WTC11 (cell line): Measurements from ENCODE around the gene CLK3. TPM values are rescaled to one million over a fixed set of nuclear protein-coding genes. Genes with fewer than 3 reads are reported as not detected.

Experiments used
- ATAC-seq: fragments of 200-7000 bp; cut with Tn5 transposase; 2 replicates; pipeline ENCODE4 v1.10.0; 2021; ENCODE audit warnings: mild to moderate bottlenecking, moderate library complexity
- CTCF ChIA-PET: fragments of 300-600 bp; sonication (Branson Sonifier 250); formaldehyde crosslinking; loops from one replicate; lab custom pipeline; 2021; ENCODE audit warnings: antibody characterized with exemption; lab: Charles Lee
- POLR2A ChIA-PET: fragments of 350-600 bp; sonication (Branson Sonifier 250); formaldehyde crosslinking; loops from one replicate; lab custom pipeline; 2021; ENCODE audit warnings: antibody characterized with exemption; lab: Charles Lee
- DNase-seq: peaks from one replicate; pipeline ENCODE4 v3.0.0; 2021; ENCODE audit warnings: low spot score
- H3K27ac Mint-ChIP-seq: 2 replicates; pipeline ENCODE4 v1.8.0; 2021; ENCODE audit warnings: mixed read lengths
- H3K27me3 Mint-ChIP-seq: 2 replicates; pipeline ENCODE4 v1.8.0; 2021; ENCODE audit warnings: low read depth, mild to moderate bottlenecking, moderate library complexity, mixed read lengths
- H3K36me3 Mint-ChIP-seq: 2 replicates; pipeline ENCODE4 v1.8.0; 2021; ENCODE audit warnings: mixed read lengths
- H3K4me1 Mint-ChIP-seq: 2 replicates; pipeline ENCODE4 v1.8.0; 2022; ENCODE audit warnings: mixed read lengths
- H3K4me3 Mint-ChIP-seq: 2 replicates; pipeline ENCODE4 v1.8.0; 2021; ENCODE audit warnings: mild to moderate bottlenecking, moderate library complexity, mixed read lengths
- H3K9me3 Mint-ChIP-seq: 2 replicates; pipeline ENCODE4 v1.8.0; 2021; ENCODE audit warnings: mixed read lengths
- FOXK1 ChIP-seq: sonication (generic); formaldehyde crosslinking; IDR thresholded peaks from 2 replicates; pipeline ENCODE4 v1.8.0; 2022; ENCODE audit warnings: mild to moderate bottlenecking, moderate library complexity, missing genetic modification reagents
- GRHL2 ChIP-seq: fragments of 250-450 bp; sonication (Bioruptor Pico); IDR thresholded peaks from 2 replicates; pipeline ENCODE4 v1.8.0; 2022; ENCODE audit warnings: mild to moderate bottlenecking, moderate library complexity; ENCODE audit not compliant: insufficient replicate concordance, severe bottlenecking
- JAZF1 ChIP-seq: fragments of 250-450 bp; sonication (Bioruptor Pico); IDR thresholded peaks from 2 replicates; pipeline ENCODE4 v1.9.0; 2021; ENCODE audit warnings: moderate library complexity, mild to moderate bottlenecking, inconsistent platforms
- NR1H2 ChIP-seq: sonication (generic); formaldehyde crosslinking; IDR thresholded peaks from 2 replicates; pipeline ENCODE4 v1.9.0; 2021; ENCODE audit warnings: mild to moderate bottlenecking, moderate library complexity, missing genetic modification reagents
- RELA ChIP-seq: sonication (generic); formaldehyde crosslinking; IDR thresholded peaks from 2 replicates; pipeline ENCODE4 v1.8.1; 2022; ENCODE audit warnings: missing genetic modification reagents, mild to moderate bottlenecking, borderline replicate concordance
- total RNA-seq: library from RNA; stranded (reverse); gene quantifications from 3 replicates; pipeline ENCODE4 v1.2.3, GENCODE V29; 2021
- TF ChIP-seq, protein P1 (sequence below): sonication (generic); formaldehyde crosslinking; IDR thresholded peaks from 2 replicates; pipeline ENCODE4 v1.8.1; 2023; ENCODE audit warnings: mild to moderate bottlenecking, missing genetic modification reagents, borderline replicate concordance
- TF ChIP-seq, protein P2 (sequence below): fragments of 250-450 bp; sonication (Bioruptor Pico); IDR thresholded peaks from 2 replicates; pipeline ENCODE4 v1.9.0; 2021; ENCODE audit warnings: mild to moderate bottlenecking
- TF ChIP-seq, protein P3 (sequence below): sonication (generic); formaldehyde crosslinking; IDR thresholded peaks from 2 replicates; pipeline ENCODE4 v1.8.0; 2022; ENCODE audit warnings: mild to moderate bottlenecking, missing genetic modification reagents
- TF ChIP-seq, protein P4 (sequence below): sonication (generic); formaldehyde crosslinking; IDR thresholded peaks from 2 replicates; pipeline ENCODE4 v1.8.1; 2022; ENCODE audit warnings: mild to moderate bottlenecking, moderate library complexity, missing genetic modification reagents
- TF ChIP-seq, protein P5 (sequence below): fragments of 250-450 bp; sonication (Bioruptor Pico); IDR thresholded peaks from 2 replicates; pipeline ENCODE4 v2.1.2; 2022; ENCODE audit warnings: mild to moderate bottlenecking, moderate library complexity
- TF ChIP-seq, protein P6 (sequence below): sonication (generic); formaldehyde crosslinking; IDR thresholded peaks from 2 replicates; pipeline ENCODE4 v1.8.0; 2023; ENCODE audit warnings: missing genetic modification reagents, mild to moderate bottlenecking, borderline replicate concordance
- TF ChIP-seq, protein P7 (sequence below): sonication (generic); formaldehyde crosslinking; IDR thresholded peaks from 2 replicates; pipeline ENCODE4 v1.8.0; 2023; ENCODE audit warnings: missing genetic modification reagents

Gene CLK3
- total RNA-seq, 1 experiment from 2014 or later, result 48.1 TPM

DNA sequence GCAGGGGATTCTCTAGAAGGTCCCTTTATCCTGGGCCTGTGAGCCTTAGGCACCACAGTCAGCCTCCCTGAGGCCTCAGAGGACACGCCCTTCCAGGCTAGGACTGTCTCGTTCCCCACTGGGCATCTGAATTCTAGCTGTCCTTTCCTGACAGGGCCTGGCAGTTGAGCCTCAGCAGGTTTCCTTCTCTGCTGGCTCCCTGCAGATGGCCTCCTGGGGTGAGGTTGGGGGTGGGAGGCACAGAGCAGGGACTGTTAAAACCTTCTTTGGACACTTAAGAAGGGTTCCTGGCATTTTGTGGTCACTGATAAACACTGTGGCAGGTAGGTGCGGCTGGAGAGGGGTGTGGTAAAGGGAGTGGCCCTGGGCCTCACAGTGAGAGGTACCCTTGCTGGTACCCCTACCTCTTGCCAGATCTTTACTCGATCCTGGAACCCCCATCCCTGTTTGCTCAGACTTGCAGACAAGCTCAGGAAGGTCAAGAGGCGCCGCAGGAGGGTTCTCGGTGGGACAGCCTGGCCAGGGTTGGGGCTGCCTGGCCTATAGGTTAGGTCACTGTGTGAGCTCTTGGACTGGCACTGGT, 8.5 kb downstream of the CLK3 start (continued):
- TF ChIP-seq, protein P1, sequence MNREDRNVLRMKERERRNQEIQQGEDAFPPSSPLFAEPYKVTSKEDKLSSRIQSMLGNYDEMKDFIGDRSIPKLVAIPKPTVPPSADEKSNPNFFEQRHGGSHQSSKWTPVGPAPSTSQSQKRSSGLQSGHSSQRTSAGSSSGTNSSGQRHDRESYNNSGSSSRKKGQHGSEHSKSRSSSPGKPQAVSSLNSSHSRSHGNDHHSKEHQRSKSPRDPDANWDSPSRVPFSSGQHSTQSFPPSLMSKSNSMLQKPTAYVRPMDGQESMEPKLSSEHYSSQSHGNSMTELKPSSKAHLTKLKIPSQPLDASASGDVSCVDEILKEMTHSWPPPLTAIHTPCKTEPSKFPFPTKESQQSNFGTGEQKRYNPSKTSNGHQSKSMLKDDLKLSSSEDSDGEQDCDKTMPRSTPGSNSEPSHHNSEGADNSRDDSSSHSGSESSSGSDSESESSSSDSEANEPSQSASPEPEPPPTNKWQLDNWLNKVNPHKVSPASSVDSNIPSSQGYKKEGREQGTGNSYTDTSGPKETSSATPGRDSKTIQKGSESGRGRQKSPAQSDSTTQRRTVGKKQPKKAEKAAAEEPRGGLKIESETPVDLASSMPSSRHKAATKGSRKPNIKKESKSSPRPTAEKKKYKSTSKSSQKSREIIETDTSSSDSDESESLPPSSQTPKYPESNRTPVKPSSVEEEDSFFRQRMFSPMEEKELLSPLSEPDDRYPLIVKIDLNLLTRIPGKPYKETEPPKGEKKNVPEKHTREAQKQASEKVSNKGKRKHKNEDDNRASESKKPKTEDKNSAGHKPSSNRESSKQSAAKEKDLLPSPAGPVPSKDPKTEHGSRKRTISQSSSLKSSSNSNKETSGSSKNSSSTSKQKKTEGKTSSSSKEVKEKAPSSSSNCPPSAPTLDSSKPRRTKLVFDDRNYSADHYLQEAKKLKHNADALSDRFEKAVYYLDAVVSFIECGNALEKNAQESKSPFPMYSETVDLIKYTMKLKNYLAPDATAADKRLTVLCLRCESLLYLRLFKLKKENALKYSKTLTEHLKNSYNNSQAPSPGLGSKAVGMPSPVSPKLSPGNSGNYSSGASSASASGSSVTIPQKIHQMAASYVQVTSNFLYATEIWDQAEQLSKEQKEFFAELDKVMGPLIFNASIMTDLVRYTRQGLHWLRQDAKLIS, result no peak
- TF ChIP-seq, protein P2, sequence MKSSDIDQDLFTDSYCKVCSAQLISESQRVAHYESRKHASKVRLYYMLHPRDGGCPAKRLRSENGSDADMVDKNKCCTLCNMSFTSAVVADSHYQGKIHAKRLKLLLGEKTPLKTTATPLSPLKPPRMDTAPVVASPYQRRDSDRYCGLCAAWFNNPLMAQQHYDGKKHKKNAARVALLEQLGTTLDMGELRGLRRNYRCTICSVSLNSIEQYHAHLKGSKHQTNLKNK, result no peak

DNA sequence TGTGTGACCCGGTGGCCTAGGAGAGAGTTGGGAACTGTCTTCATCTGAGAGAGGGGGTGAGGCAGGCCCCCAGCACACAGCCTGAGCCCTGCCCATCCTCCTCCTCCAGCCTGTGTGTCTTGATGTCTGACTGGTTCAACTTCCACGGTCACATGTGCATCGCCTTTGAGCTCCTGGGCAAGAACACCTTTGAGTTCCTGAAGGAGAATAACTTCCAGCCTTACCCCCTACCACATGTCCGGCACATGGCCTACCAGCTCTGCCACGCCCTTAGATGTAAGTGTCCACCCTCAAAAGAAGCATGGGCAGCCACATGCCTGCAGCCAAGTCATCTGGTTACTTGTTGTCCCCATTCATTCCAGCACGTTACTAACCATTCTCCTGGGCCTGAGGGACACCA, 10.1 kb downstream of the CLK3 start:
- no peak overlapping the region for H3K4me3 Mint-ChIP-seq
- no peaks in the 10 kb centered on the region for H3K27me3 Mint-ChIP-seq
- CTCF ChIA-PET, result interaction anchor here (1.5 to 2.1 kb wide), 2 partner anchors 143 to 145 kb away, joined by 5 to 8 read pairs; no protein-coding TSS in a partner anchor
- POLR2A ChIA-PET, result interaction anchor here (0.6 kb wide), 1 partner anchor 96 kb away, joined by 4 read pairs; no protein-coding TSS in a partner anchor
- peaks cover 82% of the 10 kb centered on the region for H3K36me3 Mint-ChIP-seq
- H3K9me3 Mint-ChIP-seq, result no peaks in the 10 kb centered on the region
- H3K4me1 Mint-ChIP-seq, result peaks cover 10% of the 10 kb centered on the region
- no peak overlapping the region for H3K27ac Mint-ChIP-seq
- TF ChIP-seq, protein P3, sequence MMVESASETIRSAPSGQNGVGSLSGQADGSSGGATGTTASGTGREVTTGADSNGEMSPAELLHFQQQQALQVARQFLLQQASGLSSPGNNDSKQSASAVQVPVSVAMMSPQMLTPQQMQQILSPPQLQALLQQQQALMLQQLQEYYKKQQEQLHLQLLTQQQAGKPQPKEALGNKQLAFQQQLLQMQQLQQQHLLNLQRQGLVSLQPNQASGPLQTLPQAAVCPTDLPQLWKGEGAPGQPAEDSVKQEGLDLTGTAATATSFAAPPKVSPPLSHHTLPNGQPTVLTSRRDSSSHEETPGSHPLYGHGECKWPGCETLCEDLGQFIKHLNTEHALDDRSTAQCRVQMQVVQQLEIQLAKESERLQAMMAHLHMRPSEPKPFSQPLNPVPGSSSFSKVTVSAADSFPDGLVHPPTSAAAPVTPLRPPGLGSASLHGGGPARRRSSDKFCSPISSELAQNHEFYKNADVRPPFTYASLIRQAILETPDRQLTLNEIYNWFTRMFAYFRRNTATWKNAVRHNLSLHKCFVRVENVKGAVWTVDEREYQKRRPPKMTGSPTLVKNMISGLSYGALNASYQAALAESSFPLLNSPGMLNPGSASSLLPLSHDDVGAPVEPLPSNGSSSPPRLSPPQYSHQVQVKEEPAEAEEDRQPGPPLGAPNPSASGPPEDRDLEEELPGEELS (CRISPR knock-in tag), result no peak
- TF ChIP-seq NR1H2 (CRISPR knock-in tag) (no peak), GRHL2 (no peak), RELA (no peak), FOXK1 (no peak), JAZF1 (CRISPR knock-in tag) (no peak)
- TF ChIP-seq, protein P1, result no peak
- TF ChIP-seq, protein P4, sequence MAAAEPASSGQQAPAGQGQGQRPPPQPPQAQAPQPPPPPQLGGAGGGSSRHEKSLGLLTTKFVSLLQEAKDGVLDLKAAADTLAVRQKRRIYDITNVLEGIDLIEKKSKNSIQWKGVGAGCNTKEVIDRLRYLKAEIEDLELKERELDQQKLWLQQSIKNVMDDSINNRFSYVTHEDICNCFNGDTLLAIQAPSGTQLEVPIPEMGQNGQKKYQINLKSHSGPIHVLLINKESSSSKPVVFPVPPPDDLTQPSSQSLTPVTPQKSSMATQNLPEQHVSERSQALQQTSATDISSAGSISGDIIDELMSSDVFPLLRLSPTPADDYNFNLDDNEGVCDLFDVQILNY, result no peak
- TF ChIP-seq, protein P5, sequence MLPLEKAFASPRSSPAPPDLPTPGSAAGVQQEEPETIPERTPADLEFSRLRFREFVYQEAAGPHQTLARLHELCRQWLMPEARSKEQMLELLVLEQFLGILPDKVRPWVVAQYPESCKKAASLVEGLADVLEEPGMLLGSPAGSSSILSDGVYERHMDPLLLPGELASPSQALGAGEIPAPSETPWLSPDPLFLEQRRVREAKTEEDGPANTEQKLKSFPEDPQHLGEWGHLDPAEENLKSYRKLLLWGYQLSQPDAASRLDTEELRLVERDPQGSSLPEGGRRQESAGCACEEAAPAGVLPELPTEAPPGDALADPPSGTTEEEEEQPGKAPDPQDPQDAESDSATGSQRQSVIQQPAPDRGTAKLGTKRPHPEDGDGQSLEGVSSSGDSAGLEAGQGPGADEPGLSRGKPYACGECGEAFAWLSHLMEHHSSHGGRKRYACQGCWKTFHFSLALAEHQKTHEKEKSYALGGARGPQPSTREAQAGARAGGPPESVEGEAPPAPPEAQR, result no peak
- TF ChIP-seq, protein P6, sequence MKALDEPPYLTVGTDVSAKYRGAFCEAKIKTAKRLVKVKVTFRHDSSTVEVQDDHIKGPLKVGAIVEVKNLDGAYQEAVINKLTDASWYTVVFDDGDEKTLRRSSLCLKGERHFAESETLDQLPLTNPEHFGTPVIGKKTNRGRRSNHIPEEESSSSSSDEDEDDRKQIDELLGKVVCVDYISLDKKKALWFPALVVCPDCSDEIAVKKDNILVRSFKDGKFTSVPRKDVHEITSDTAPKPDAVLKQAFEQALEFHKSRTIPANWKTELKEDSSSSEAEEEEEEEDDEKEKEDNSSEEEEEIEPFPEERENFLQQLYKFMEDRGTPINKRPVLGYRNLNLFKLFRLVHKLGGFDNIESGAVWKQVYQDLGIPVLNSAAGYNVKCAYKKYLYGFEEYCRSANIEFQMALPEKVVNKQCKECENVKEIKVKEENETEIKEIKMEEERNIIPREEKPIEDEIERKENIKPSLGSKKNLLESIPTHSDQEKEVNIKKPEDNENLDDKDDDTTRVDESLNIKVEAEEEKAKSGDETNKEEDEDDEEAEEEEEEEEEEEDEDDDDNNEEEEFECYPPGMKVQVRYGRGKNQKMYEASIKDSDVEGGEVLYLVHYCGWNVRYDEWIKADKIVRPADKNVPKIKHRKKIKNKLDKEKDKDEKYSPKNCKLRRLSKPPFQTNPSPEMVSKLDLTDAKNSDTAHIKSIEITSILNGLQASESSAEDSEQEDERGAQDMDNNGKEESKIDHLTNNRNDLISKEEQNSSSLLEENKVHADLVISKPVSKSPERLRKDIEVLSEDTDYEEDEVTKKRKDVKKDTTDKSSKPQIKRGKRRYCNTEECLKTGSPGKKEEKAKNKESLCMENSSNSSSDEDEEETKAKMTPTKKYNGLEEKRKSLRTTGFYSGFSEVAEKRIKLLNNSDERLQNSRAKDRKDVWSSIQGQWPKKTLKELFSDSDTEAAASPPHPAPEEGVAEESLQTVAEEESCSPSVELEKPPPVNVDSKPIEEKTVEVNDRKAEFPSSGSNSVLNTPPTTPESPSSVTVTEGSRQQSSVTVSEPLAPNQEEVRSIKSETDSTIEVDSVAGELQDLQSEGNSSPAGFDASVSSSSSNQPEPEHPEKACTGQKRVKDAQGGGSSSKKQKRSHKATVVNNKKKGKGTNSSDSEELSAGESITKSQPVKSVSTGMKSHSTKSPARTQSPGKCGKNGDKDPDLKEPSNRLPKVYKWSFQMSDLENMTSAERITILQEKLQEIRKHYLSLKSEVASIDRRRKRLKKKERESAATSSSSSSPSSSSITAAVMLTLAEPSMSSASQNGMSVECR (CRISPR knock-in tag), result no peak
- TF ChIP-seq, protein P7, sequence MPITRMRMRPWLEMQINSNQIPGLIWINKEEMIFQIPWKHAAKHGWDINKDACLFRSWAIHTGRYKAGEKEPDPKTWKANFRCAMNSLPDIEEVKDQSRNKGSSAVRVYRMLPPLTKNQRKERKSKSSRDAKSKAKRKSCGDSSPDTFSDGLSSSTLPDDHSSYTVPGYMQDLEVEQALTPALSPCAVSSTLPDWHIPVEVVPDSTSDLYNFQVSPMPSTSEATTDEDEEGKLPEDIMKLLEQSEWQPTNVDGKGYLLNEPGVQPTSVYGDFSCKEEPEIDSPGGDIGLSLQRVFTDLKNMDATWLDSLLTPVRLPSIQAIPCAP (CRISPR knock-in tag), result no peak
- DNase-seq (no peak), ATAC-seq (no peak)
